SK-N-SH treated with all-trans-retinoic acid at 6 μM for 48 hours (cell line): ENCODE data around the gene AGL.

Experiments
- CSDC2 ChIP-seq: fragments of 250-450 bp; sonication (Bioruptor Pico); IDR thresholded peaks from 2 replicates; pipeline ENCODE4 v1.5.0; 2020; ENCODE audit warnings: mild to moderate bottlenecking, moderate library complexity
- ESRRG ChIP-seq: fragments of 250-450 bp; sonication (Bioruptor Pico); IDR thresholded peaks from 2 replicates; pipeline ENCODE4 v1.6.1; 2021; ENCODE audit warnings: mild to moderate bottlenecking
- GLIS3 ChIP-seq: fragments of 250-450 bp; sonication (Bioruptor Pico); IDR thresholded peaks from 2 replicates; pipeline ENCODE4 v1.5.0; 2020; ENCODE audit warnings: mild to moderate bottlenecking, moderate library complexity
- PATZ1 ChIP-seq: fragments of 250-450 bp; sonication (Bioruptor Pico); IDR thresholded peaks from 2 replicates; pipeline ENCODE4 v1.8.0; 2020; ENCODE audit warnings: mild to moderate bottlenecking, moderate library complexity, borderline replicate concordance
- RARB ChIP-seq: fragments of 250-450 bp; sonication (Bioruptor Pico); IDR thresholded peaks from 2 replicates; pipeline ENCODE4 v1.8.0; 2021; ENCODE audit warnings: mild to moderate bottlenecking, moderate library complexity
- TCF4 ChIP-seq: fragments of 250-450 bp; sonication (Bioruptor Pico); IDR thresholded peaks from 2 replicates; pipeline ENCODE4 v1.8.0; 2021; ENCODE audit warnings: mild to moderate bottlenecking, moderate library complexity, borderline replicate concordance
- TOX ChIP-seq: fragments of 250-450 bp; sonication (Bioruptor Pico); IDR thresholded peaks from 2 replicates; pipeline ENCODE4 v1.8.0; 2021; ENCODE audit warnings: mild to moderate bottlenecking, moderate library complexity, borderline replicate concordance
- ZFP3 ChIP-seq: fragments of 250-450 bp; sonication (Bioruptor Pico); IDR thresholded peaks from 2 replicates; pipeline ENCODE4 v1.5.0; 2020; ENCODE audit warnings: mild to moderate bottlenecking, moderate library complexity

GRCh38 chr1:99887890-99888289, 37.7 kb downstream of the AGL start:
- TF ChIP-seq GLIS3, result no peak
- TF ChIP-seq ZFP3 (CRISPR knock-in tag), result no peak
- no peak for TF ChIP-seq CSDC2
- TF ChIP-seq TOX (CRISPR knock-in tag), result no peak
- TF ChIP-seq TCF4 (CRISPR knock-in tag), result no peak
- no peak for TF ChIP-seq ESRRG (CRISPR knock-in tag)
- TF ChIP-seq PATZ1 (CRISPR knock-in tag), result no peak
- TF ChIP-seq RARB, result no peak
